CD4-positive, alpha-beta T cell (primary cell): Measurements from ENCODE around the gene KRT33B. TPM values are rescaled to one million over a fixed set of nuclear protein-coding genes. Genes with fewer than 3 reads are reported as not detected.

Experiments used
- ATAC-seq: fragments of 200-7000 bp; cut with Tn5 transposase; one replicate; pipeline ENCODE4 v1.10.0; 2022; ENCODE audit warnings: mild to moderate bottlenecking; ENCODE audit not compliant: poor library complexity
- CTCF ChIA-PET: fragments of 350-600 bp; sonication (Branson Sonifier 250); formaldehyde crosslinking; loops from one replicate; lab custom pipeline; 2021; ENCODE audit warnings: antibody characterized with exemption, inconsistent platforms; lab: Charles Lee
- POLR2A ChIA-PET: fragments of 350-600 bp; sonication (Branson Sonifier 250); formaldehyde crosslinking; loops from one replicate; lab custom pipeline; 2021; ENCODE audit warnings: antibody characterized with exemption, inconsistent platforms; lab: Charles Lee
- DNase-seq, 14 experiments: peaks; one replicate each; pipeline ENCODE4 v3.0.0-alpha.2; 2013 to 2020; ENCODE audit warnings: mixed read lengths in 2 of 14
- H3K27ac ChIP-seq, 2 donors: one replicate each; pipeline versions ENCODE4 v1.5.1 to v1.7.0; 2013; ENCODE audit warnings: low read length in 2 of 2, low read depth in 1 of 2, mild to moderate bottlenecking in 1 of 2
- H3K27me3 ChIP-seq, 2 experiments: 1 replicate in 1 of 2; 2 replicates in 1 of 2; pipeline versions ENCODE4 v1.6.1 to v1.7.0; 2013; ENCODE audit warnings: low read length in 2 of 2, control low read depth in 1 of 2, mild to moderate bottlenecking in 1 of 2, moderate library complexity in 1 of 2; ENCODE audit not compliant: insufficient read depth in 2 of 2, control insufficient read depth in 1 of 2
- H3K36me3 ChIP-seq: one replicate; pipeline ENCODE4 v1.6.1; 2013; ENCODE audit warnings: low read length, control low read depth; ENCODE audit not compliant: insufficient read depth
- H3K4me1 ChIP-seq: one replicate; pipeline ENCODE4 v1.6.1; 2013; ENCODE audit warnings: low read length, control low read depth; ENCODE audit not compliant: insufficient read depth
- H3K4me3 ChIP-seq: one replicate; pipeline ENCODE4 v1.5.1; 2013; ENCODE audit warnings: mild to moderate bottlenecking, low read length, moderate library complexity
- H3K9me3 ChIP-seq, 2 experiments: 1 replicate in 1 of 2; 2 replicates in 1 of 2; pipeline versions ENCODE4 v1.6.1 to v1.7.0; 2013; ENCODE audit warnings: low read length in 2 of 2, mild to moderate bottlenecking in 2 of 2, control low read depth in 1 of 2, moderate library complexity in 1 of 2; ENCODE audit not compliant: control insufficient read depth in 1 of 2, insufficient read depth in 1 of 2
- H3K27ac Mint-ChIP-seq: one replicate; pipeline ENCODE4 v1.8.0; 2020; ENCODE audit warnings: mixed read lengths
- H3K27me3 Mint-ChIP-seq: one replicate; pipeline ENCODE4 v1.8.0; 2021; ENCODE audit warnings: mixed read lengths
- H3K36me3 Mint-ChIP-seq: one replicate; pipeline ENCODE4 v1.8.0; 2021; ENCODE audit warnings: low read depth, mixed read lengths
- H3K4me1 Mint-ChIP-seq: one replicate; pipeline ENCODE4 v1.8.0; 2021; ENCODE audit warnings: low read depth, mixed read lengths
- H3K4me3 Mint-ChIP-seq: one replicate; pipeline ENCODE4 v1.8.0; 2020; ENCODE audit warnings: mild to moderate bottlenecking, mixed read lengths
- H3K9me3 Mint-ChIP-seq: one replicate; pipeline ENCODE4 v1.8.0; 2020; ENCODE audit warnings: mixed read lengths
- CTCF ChIP-seq: fragments of 200-600 bp; IDR thresholded peaks from one replicate; pipeline ENCODE4 v1.8.0; 2022; ENCODE audit warnings: antibody characterized with exemption, mild to moderate bottlenecking
- intact Hi-C, 2 experiments: fragments of 100-400 bp; cut with DNase I in 1 of 2; cut with micrococcal nuclease in 1 of 2; formaldehyde crosslinking; loops; one replicate each; pipeline versions ENCODE4 v1.15.1 to v1.9.0; 2023 to 2025; cut with DNase I, micrococcal nuclease
- total RNA-seq, 174 experiments: library from RNA in 2 of 174; stranded (reverse) in 2 of 174; gene quantifications; one replicate each; pipeline ENCODE4 v1.2.3 and lab custom pipeline; 2021 to 2026

KRT33B gene
- total RNA-seq, 2 experiments from 2014 or later: not detected

GRCh38 chr17:41325611-41326010, 44.0 kb downstream of the KRT33B start:
- no peaks in the 10 kb centered on the region for H3K36me3 Mint-ChIP-seq
- ATAC-seq (no peak), DNase-seq (no peak)
- H3K27ac Mint-ChIP-seq: peak overlapping the region; percentile 74
- Histone ChIP-seq H3K9me3 (no peaks in the 10 kb centered on the region), H3K4me1 (peaks cover 76% of the 10 kb centered on the region), H3K27ac (no peak overlapping the region), H3K36me3 (no peaks in the 10 kb centered on the region), H3K27me3 (no peaks in the 10 kb centered on the region), H3K4me3 (no peak overlapping the region)
- ChIA-PET POLR2A (no interaction called here), CTCF (no interaction called here)
- H3K27me3 Mint-ChIP-seq: no peaks in the 10 kb centered on the region
- intact Hi-C loops: loop anchor here in 1 of 2 experiments (5.0 to 10.0 kb wide), 2 partner anchors 169 to 222 kb away; no protein-coding TSS in a partner anchor
- H3K9me3 Mint-ChIP-seq: no peaks in the 10 kb centered on the region
- peaks cover 67% of the 10 kb centered on the region for H3K4me1 Mint-ChIP-seq
- no peak overlapping the region for H3K4me3 Mint-ChIP-seq
- no peak for TF ChIP-seq CTCF

DNA sequence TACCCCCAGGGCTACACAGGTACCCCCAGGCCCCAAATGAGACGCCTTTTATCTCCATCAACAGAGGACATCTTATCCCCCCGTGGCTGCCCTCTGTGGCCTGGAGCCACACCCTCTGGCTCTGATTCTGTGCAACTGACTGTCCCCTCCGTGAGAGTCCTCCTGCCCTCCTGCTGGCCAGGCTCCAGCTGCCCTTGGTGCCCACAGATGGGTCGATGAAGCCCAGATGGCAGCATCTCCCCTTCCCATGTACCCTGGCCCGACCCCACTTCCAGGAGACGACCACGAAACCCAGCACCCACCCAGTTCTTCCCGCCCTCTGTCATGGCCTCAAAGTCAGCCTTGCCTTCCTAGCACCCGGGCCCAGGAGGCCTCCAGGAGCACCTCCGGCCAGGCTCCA, 44.5 kb downstream of the KRT33B start:
- no peak for DNase-seq
- Histone ChIP-seq H3K27me3 (no peaks in the 10 kb centered on the region), H3K4me1 (peaks cover 76% of the 10 kb centered on the region), H3K4me3 (no peak overlapping the region), H3K9me3 (no peaks in the 10 kb centered on the region), H3K36me3 (no peaks in the 10 kb centered on the region), H3K27ac (no peak overlapping the region)
- intact Hi-C loops: loop anchor here in 1 of 2 experiments (5.0 to 10.0 kb wide), 2 partner anchors 170 to 222 kb away; no protein-coding TSS in a partner anchor
- Mint-ChIP-seq H3K27ac (no peak overlapping the region), H3K36me3 (no peaks in the 10 kb centered on the region), H3K27me3 (no peaks in the 10 kb centered on the region), H3K4me3 (no peak overlapping the region), H3K4me1 (peaks cover 69% of the 10 kb centered on the region), H3K9me3 (no peaks in the 10 kb centered on the region)
- ATAC-seq: no peak
- no peak for TF ChIP-seq CTCF
- ChIA-PET CTCF (no interaction called here), POLR2A (no interaction called here)

DNA sequence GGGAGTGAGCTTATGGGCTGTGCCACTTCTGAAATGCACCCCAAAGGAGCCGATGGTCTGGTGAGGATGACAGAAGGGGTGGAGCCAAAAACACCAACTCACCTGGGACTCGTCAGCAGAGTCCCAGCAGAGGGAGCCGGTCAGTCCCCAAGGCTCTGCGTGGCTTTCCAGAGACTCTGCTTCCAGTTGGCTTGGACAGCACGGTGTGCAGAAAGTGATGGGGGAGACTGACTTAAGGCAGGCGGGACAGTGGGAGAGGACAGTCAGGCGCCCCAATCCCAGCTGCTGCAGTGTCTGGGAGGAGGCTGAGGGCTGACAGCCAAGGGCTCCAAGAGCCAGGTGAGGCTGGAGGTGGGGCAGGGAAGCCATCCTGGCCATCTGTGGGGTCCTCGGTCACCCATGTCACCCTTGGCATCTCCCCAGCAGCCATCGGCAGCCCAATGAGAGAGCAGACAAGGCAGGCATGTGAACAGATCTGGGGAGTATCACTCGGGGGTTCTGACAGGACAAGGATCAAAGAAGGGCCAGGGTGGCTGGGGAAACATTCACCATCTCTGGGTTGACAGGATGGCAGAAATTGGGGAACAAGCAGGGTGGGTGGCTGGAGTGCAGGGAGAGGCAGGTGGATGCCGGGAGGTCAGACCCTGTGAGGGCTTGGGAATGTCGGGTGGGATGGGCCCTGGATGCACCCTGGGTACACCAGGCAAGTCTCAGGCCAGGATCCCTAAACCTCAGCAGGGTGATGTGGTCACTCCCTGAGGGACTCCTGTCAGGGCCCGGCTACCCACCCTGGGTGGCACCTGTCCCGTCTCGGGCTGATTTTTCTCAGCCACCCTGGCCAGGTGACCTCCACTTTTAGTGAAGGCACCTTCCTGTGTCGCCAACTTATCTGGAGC, 45.2 kb downstream of the KRT33B start:
- ChIA-PET CTCF (interaction anchor here (3.4 kb wide), 1 partner anchor 16 kb away, joined by 23 read pairs; the partner anchor contains the start of gene KRTAP16-1), POLR2A (no interaction called here)
- intact Hi-C loops: loop anchor here (5.0 to 10.0 kb wide), 9 partner anchors 92 to 522 kb away; partner anchors contain the start of genes KRTAP4-12 (in 1 of the 2), KRTAP4-16 (in 1 of the 2) and KRTAP9-3 (in 1 of the 2)
- Mint-ChIP-seq H3K4me3 (no peak overlapping the region), H3K27ac (peak overlapping the region; percentile 81), H3K9me3 (peaks cover 7% of the 10 kb centered on the region), H3K4me1 (peaks cover 69% of the 10 kb centered on the region), H3K27me3 (no peaks in the 10 kb centered on the region), H3K36me3 (no peaks in the 10 kb centered on the region)
- TF ChIP-seq CTCF: peak; percentile 34
- Histone ChIP-seq H3K27ac (no peak overlapping the region), H3K27me3 (no peaks in the 10 kb centered on the region), H3K4me3 (no peak overlapping the region), H3K4me1 (peaks cover 75% of the 10 kb centered on the region), H3K9me3 (no peaks in the 10 kb centered on the region), H3K36me3 (no peaks in the 10 kb centered on the region)
- no peak for ATAC-seq
- peak in 6 of 14 experiments; percentile 16 to 62 (median 44) for DNase-seq
